CD4-positive, alpha-beta memory T cell (primary cell): ENCODE data around the gene LYPD6B. TPM values are rescaled to one million over a fixed set of nuclear protein-coding genes. Genes with fewer than 3 reads are reported as not detected.

ENCODE experiments used
- CTCF ChIA-PET: fragments of 350-600 bp; sonication (Branson Sonifier 250); formaldehyde crosslinking; loops from one replicate; lab custom pipeline; 2021; ENCODE audit warnings: inconsistent platforms; ENCODE audit not compliant: partially characterized antibody; lab: Charles Lee
- POLR2A ChIA-PET: fragments of 350-600 bp; sonication (Branson Sonifier 250); formaldehyde crosslinking; loops from one replicate; lab custom pipeline; 2021; ENCODE audit not compliant: partially characterized antibody; lab: Charles Lee
- DNase-seq, 5 donors: peaks; one replicate each; pipeline versions ENCODE4 v3.0.0 to v3.0.0-alpha.2; 2020 to 2022; ENCODE audit warnings: mixed read lengths in 1 of 5
- H3K27ac ChIP-seq: one replicate; pipeline ENCODE4 v1.7.0; 2013; ENCODE audit warnings: low read depth, low read length
- H3K27me3 ChIP-seq: 2 replicates; pipeline ENCODE4 v1.7.0; 2013; ENCODE audit warnings: mild to moderate bottlenecking, low read length, moderate library complexity; ENCODE audit not compliant: insufficient read depth
- H3K36me3 ChIP-seq: 2 replicates; pipeline ENCODE4 v1.7.0; 2013; ENCODE audit warnings: mild to moderate bottlenecking, low read length, moderate library complexity; ENCODE audit not compliant: insufficient read depth
- H3K4me1 ChIP-seq: 2 replicates; pipeline ENCODE4 v1.7.0; 2013; ENCODE audit warnings: mild to moderate bottlenecking, low read length, moderate library complexity; ENCODE audit not compliant: insufficient read depth
- H3K4me3 ChIP-seq, 2 donors: one replicate each; pipeline ENCODE4 v1.7.0; 2013; ENCODE audit warnings: low read length in 2 of 2, mild to moderate bottlenecking in 1 of 2
- H3K9me3 ChIP-seq, 2 donors: one replicate each; pipeline ENCODE4 v1.7.0; 2013; ENCODE audit warnings: low read length in 2 of 2, control low read depth in 1 of 2; ENCODE audit not compliant: control insufficient read depth in 1 of 2
- H3K27ac Mint-ChIP-seq, 7 donors: one replicate each; pipeline ENCODE4 v1.8.0; 2020 to 2021; ENCODE audit warnings: mixed read lengths in 7 of 7, mild to moderate bottlenecking in 6 of 7, inconsistent platforms in 3 of 7, moderate library complexity in 3 of 7
- H3K27me3 Mint-ChIP-seq, 2 donors: one replicate each; pipeline ENCODE4 v1.8.0; 2020 to 2021; ENCODE audit warnings: mixed read lengths in 2 of 2
- H3K36me3 Mint-ChIP-seq, 2 donors: one replicate each; pipeline ENCODE4 v1.8.0; 2020 to 2021; ENCODE audit warnings: mixed read lengths in 2 of 2, inconsistent platforms in 1 of 2, mild to moderate bottlenecking in 1 of 2
- H3K4me1 Mint-ChIP-seq, 4 donors: one replicate each; pipeline ENCODE4 v1.8.0; 2020 to 2021; ENCODE audit warnings: mixed read lengths in 4 of 4, mild to moderate bottlenecking in 1 of 4
- H3K4me3 Mint-ChIP-seq, 8 donors: one replicate each; pipeline ENCODE4 v1.8.0; 2020 to 2021; ENCODE audit warnings: mixed read lengths in 8 of 8, mild to moderate bottlenecking in 7 of 8, moderate library complexity in 6 of 8, inconsistent platforms in 3 of 8
- H3K9me3 Mint-ChIP-seq, 8 donors: one replicate each; pipeline ENCODE4 v1.8.0; 2020 to 2021; ENCODE audit warnings: mixed read lengths in 8 of 8, mild to moderate bottlenecking in 5 of 8, inconsistent platforms in 3 of 8, moderate library complexity in 1 of 8
- intact Hi-C: fragments of 100-400 bp; cut with micrococcal nuclease; formaldehyde crosslinking; loops from one replicate; pipeline ENCODE4 v1.15.1; 2023
- polyA plus RNA-seq, 2 donors: library from polyadenylated mRNA; unstranded; fragments of 300-500 nt; fragmentation: Illumina TruSeq; gene quantifications; one replicate each; pipeline ENCODE4 v1.2.3, GENCODE V29; 2021
- total RNA-seq, 2 experiments: library from RNA; stranded (reverse); gene quantifications; one replicate each; pipeline ENCODE4 v1.2.3, GENCODE V29; 2021

LYPD6B gene
- total and polyA plus RNA-seq, 4 experiments from 2014 or later, result not detected

GRCh38 chr2:149055751-149056150, 17.3 kb downstream of the LYPD6B start:
- Histone ChIP-seq H3K27me3 (no peaks in the 10 kb centered on the region), H3K36me3 (no peaks in the 10 kb centered on the region), H3K9me3 (no peaks in the 10 kb centered on the region), H3K27ac (no peak overlapping the region), H3K4me3 (no peak overlapping the region), H3K4me1 (no peaks in the 10 kb centered on the region)
- H3K27me3 Mint-ChIP-seq, result peaks cover 10 to 20% of the 10 kb centered on the region in 2 donors
- H3K27ac Mint-ChIP-seq, result no peak overlapping the region
- intact Hi-C loops, result no loop called here
- CTCF ChIA-PET, result no interaction called here
- no peaks in the 10 kb centered on the region for H3K36me3 Mint-ChIP-seq
- POLR2A ChIA-PET, result no interaction called here
- peaks cover 0 to 2% (median 0%) of the 10 kb centered on the region in 8 donors for H3K9me3 Mint-ChIP-seq
- no peaks in the 10 kb centered on the region for H3K4me1 Mint-ChIP-seq
- H3K4me3 Mint-ChIP-seq, result no peak overlapping the region
- DNase-seq, result no peak

GRCh38 chr2:149056541-149057255, 18.2 kb downstream of the LYPD6B start:
- intact Hi-C loops, result no loop called here
- Mint-ChIP-seq H3K27ac (no peak overlapping the region), H3K9me3 (peaks cover 0 to 2% (median 0%) of the 10 kb centered on the region in 8 donors), H3K4me3 (no peak overlapping the region), H3K27me3 (peaks cover 12 to 20% of the 10 kb centered on the region in 2 donors), H3K36me3 (no peaks in the 10 kb centered on the region), H3K4me1 (no peaks in the 10 kb centered on the region)
- ChIA-PET POLR2A (no interaction called here), CTCF (no interaction called here)
- H3K36me3 ChIP-seq, result no peaks in the 10 kb centered on the region
- H3K9me3 ChIP-seq, result no peaks in the 10 kb centered on the region
- no peak overlapping the region for H3K27ac ChIP-seq
- DNase-seq, result no peak
- no peak overlapping the region for H3K4me3 ChIP-seq
- H3K4me1 ChIP-seq, result no peaks in the 10 kb centered on the region
- no peaks in the 10 kb centered on the region for H3K27me3 ChIP-seq

GRCh38 chr2:149057401-149057800, 18.9 kb downstream of the LYPD6B start:
- no peak overlapping the region for H3K27ac ChIP-seq
- no peaks in the 10 kb centered on the region for H3K36me3 Mint-ChIP-seq
- H3K36me3 ChIP-seq, result no peaks in the 10 kb centered on the region
- H3K4me3 Mint-ChIP-seq, result no peak overlapping the region
- H3K4me1 ChIP-seq, result no peaks in the 10 kb centered on the region
- no peaks in the 10 kb centered on the region for H3K9me3 ChIP-seq
- no peak overlapping the region for H3K27ac Mint-ChIP-seq
- intact Hi-C loops, result no loop called here
- peaks cover 12 to 20% of the 10 kb centered on the region in 2 donors for H3K27me3 Mint-ChIP-seq
- H3K4me1 Mint-ChIP-seq, result no peaks in the 10 kb centered on the region
- peaks cover 0 to 2% (median 0%) of the 10 kb centered on the region in 8 donors for H3K9me3 Mint-ChIP-seq
- CTCF ChIA-PET, result no interaction called here
- POLR2A ChIA-PET, result no interaction called here
- no peak overlapping the region for H3K4me3 ChIP-seq
- no peaks in the 10 kb centered on the region for H3K27me3 ChIP-seq
- DNase-seq, result no peak

- no peak overlapping the region for H3K4me3 Mint-ChIP-seq
- H3K27me3 Mint-ChIP-seq, result peaks cover 15 to 16% of the 10 kb centered on the region in 2 donors
- CTCF ChIA-PET, result no interaction called here
- POLR2A ChIA-PET, result no interaction called here
- Histone ChIP-seq H3K4me1 (no peaks in the 10 kb centered on the region), H3K27me3 (no peaks in the 10 kb centered on the region), H3K27ac (no peak overlapping the region), H3K36me3 (no peaks in the 10 kb centered on the region), H3K4me3 (no peak overlapping the region), H3K9me3 (no peaks in the 10 kb centered on the region)
- intact Hi-C loops, result no loop called here
- no peaks in the 10 kb centered on the region for H3K36me3 Mint-ChIP-seq
- H3K9me3 Mint-ChIP-seq, result peaks cover 0 to 2% (median 0%) of the 10 kb centered on the region in 8 donors
- no peak for DNase-seq
- H3K4me1 Mint-ChIP-seq, result no peaks in the 10 kb centered on the region
- no peak overlapping the region for H3K27ac Mint-ChIP-seq
Observed at GRCh38 chr2:149058936-149059335, 20.4 kb downstream of the LYPD6B start.

GRCh38 chr2:149059822-149060221, 21.3 kb downstream of the LYPD6B start:
- no peak overlapping the region for H3K27ac ChIP-seq
- CTCF ChIA-PET, result no interaction called here
- H3K9me3 ChIP-seq, result no peaks in the 10 kb centered on the region
- Mint-ChIP-seq H3K27me3 (peaks cover 10 to 16% of the 10 kb centered on the region in 2 donors), H3K36me3 (no peaks in the 10 kb centered on the region), H3K4me3 (no peak overlapping the region), H3K27ac (no peak overlapping the region), H3K4me1 (no peaks in the 10 kb centered on the region), H3K9me3 (peaks cover 0 to 2% (median 0%) of the 10 kb centered on the region in 8 donors)
- no peak for DNase-seq
- no peaks in the 10 kb centered on the region for H3K27me3 ChIP-seq
- POLR2A ChIA-PET, result no interaction called here
- no peaks in the 10 kb centered on the region for H3K4me1 ChIP-seq
- intact Hi-C loops, result no loop called here
- H3K4me3 ChIP-seq, result no peak overlapping the region
- H3K36me3 ChIP-seq, result no peaks in the 10 kb centered on the region

GRCh38 chr2:149061133-149061745, 22.7 kb downstream of the LYPD6B start:
- Mint-ChIP-seq H3K4me1 (peaks cover 0 to 5% (median under 1%) of the 10 kb centered on the region in 4 donors), H3K27ac (no peak overlapping the region), H3K36me3 (no peaks in the 10 kb centered on the region), H3K4me3 (no peak overlapping the region), H3K27me3 (peaks cover 4 to 14% of the 10 kb centered on the region in 2 donors), H3K9me3 (peaks cover 0 to 2% (median 0%) of the 10 kb centered on the region in 8 donors)
- ChIA-PET POLR2A (no interaction called here), CTCF (no interaction called here)
- no peaks in the 10 kb centered on the region for H3K36me3 ChIP-seq
- intact Hi-C loops, result no loop called here
- H3K9me3 ChIP-seq, result no peaks in the 10 kb centered on the region
- no peaks in the 10 kb centered on the region for H3K4me1 ChIP-seq
- no peak for DNase-seq
- H3K27me3 ChIP-seq, result no peaks in the 10 kb centered on the region
- no peak overlapping the region for H3K27ac ChIP-seq
- no peak overlapping the region for H3K4me3 ChIP-seq

- Histone ChIP-seq H3K27ac (no peak overlapping the region), H3K4me1 (no peaks in the 10 kb centered on the region), H3K9me3 (no peaks in the 10 kb centered on the region), H3K36me3 (no peaks in the 10 kb centered on the region), H3K4me3 (no peak overlapping the region), H3K27me3 (no peaks in the 10 kb centered on the region)
- no peaks in the 10 kb centered on the region for H3K36me3 Mint-ChIP-seq
- intact Hi-C loops, result no loop called here
- CTCF ChIA-PET, result no interaction called here
- peaks cover 0 to 3% (median 0%) of the 10 kb centered on the region in 8 donors for H3K9me3 Mint-ChIP-seq
- no peak overlapping the region for H3K27ac Mint-ChIP-seq
- no peak for DNase-seq
- H3K27me3 Mint-ChIP-seq, result peaks cover 2 to 11% of the 10 kb centered on the region in 2 donors
- no peak overlapping the region for H3K4me3 Mint-ChIP-seq
- peaks cover 0 to 5% (median under 1%) of the 10 kb centered on the region in 4 donors for H3K4me1 Mint-ChIP-seq
- POLR2A ChIA-PET, result no interaction called here
Observed at GRCh38 chr2:149062531-149062930, 24.0 kb downstream of the LYPD6B start.
